Bronchial epithelial cell (primary cell): Measurements from ENCODE around the gene RSPH1. TPM values are rescaled to one million over a fixed set of nuclear protein-coding genes. Genes with fewer than 3 reads are reported as not detected.

Experiments
- DNase-seq: peaks from one replicate; pipeline ENCODE4 v3.0.0-alpha.2; 2010; ENCODE audit warnings: low read depth
- FAIRE-seq: peaks from 2 replicates; lab custom pipeline; 2011; peaks lifted over from hg19 to GRCh38; lab: Jason Lieb, UNC
- H3K27me3 ChIP-seq: 2 replicates; pipeline ENCODE4 v1.5.1; 2011; ENCODE audit warnings: low read length; ENCODE audit not compliant: control insufficient read depth, insufficient read depth
- H3K36me3 ChIP-seq: 2 replicates; pipeline ENCODE4 v1.5.1; 2011; ENCODE audit warnings: low read length; ENCODE audit not compliant: control insufficient read depth, insufficient read depth
- H3K4me3 ChIP-seq: 2 replicates; pipeline ENCODE4 v1.5.1; 2011; ENCODE audit warnings: mild to moderate bottlenecking, low read depth, low read length, control low read depth
- total RNA-seq: library from RNA; depleted of rRNA; stranded (reverse); fragments of >200 nt; gene quantifications from 2 replicates; pipeline ENCODE4 v1.2.1, GENCODE V29; 2014
- TF ChIP-seq, protein P1 (sequence below): IDR thresholded peaks from 2 replicates; pipeline ENCODE4 v1.5.1; 2011; ENCODE audit warnings: mild to moderate bottlenecking, moderate library complexity, low read length, control low read depth, inconsistent platforms; ENCODE audit not compliant: insufficient read depth, severe bottlenecking

Gene RSPH1
- total RNA-seq, 1 donor from 2014 or later = under 0.01 TPM

- DNase-seq (no peak), FAIRE-seq (no peak)
- TF ChIP-seq, protein P1, sequence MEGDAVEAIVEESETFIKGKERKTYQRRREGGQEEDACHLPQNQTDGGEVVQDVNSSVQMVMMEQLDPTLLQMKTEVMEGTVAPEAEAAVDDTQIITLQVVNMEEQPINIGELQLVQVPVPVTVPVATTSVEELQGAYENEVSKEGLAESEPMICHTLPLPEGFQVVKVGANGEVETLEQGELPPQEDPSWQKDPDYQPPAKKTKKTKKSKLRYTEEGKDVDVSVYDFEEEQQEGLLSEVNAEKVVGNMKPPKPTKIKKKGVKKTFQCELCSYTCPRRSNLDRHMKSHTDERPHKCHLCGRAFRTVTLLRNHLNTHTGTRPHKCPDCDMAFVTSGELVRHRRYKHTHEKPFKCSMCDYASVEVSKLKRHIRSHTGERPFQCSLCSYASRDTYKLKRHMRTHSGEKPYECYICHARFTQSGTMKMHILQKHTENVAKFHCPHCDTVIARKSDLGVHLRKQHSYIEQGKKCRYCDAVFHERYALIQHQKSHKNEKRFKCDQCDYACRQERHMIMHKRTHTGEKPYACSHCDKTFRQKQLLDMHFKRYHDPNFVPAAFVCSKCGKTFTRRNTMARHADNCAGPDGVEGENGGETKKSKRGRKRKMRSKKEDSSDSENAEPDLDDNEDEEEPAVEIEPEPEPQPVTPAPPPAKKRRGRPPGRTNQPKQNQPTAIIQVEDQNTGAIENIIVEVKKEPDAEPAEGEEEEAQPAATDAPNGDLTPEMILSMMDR = no peak
- H3K4me3 ChIP-seq = no peak overlapping the region
- H3K36me3 ChIP-seq = no peaks in the 10 kb centered on the region
- no peaks in the 10 kb centered on the region for H3K27me3 ChIP-seq
These were observed 26.8 kb downstream of the RSPH1 start for GRCh38 chr21:42469272-42469671.

GRCh38 chr21:42468491-42469131 is 27.4 kb downstream of the RSPH1 start:
- no peaks in the 10 kb centered on the region for H3K27me3 ChIP-seq
- no peaks in the 10 kb centered on the region for H3K36me3 ChIP-seq
- FAIRE-seq = no peak
- DNase-seq = no peak
- TF ChIP-seq, protein P1 = no peak
- H3K4me3 ChIP-seq = no peak overlapping the region

- peak; percentile 46 for DNase-seq
- Histone ChIP-seq H3K27me3 (no peaks in the 10 kb centered on the region), H3K4me3 (no peak overlapping the region), H3K36me3 (no peaks in the 10 kb centered on the region)
- TF ChIP-seq, protein P1 = peak; percentile 64
- FAIRE-seq = no peak
These were observed 28.7 kb downstream of the RSPH1 start for GRCh38 chr21:42467140-42467983.

DNA sequence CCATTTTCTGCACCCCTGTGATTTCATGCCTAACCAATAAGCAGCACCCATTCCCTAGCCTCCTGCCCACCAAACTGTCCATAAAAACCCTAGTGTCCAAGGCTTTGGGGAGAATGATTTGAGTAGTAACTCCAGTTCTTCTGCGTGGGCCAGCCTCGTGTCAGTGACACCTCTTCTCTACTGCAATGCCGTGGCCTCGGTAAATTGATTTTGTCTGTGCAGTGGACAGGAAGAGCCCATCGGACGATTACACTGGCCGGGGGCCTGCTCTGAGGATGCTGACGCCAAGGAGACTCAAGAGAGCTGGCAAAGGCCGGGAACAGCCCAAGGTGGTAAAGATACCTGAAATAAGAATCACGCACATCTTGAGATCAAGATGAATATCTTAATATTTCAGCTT is 29.3 kb downstream of the RSPH1 start:
- Histone ChIP-seq H3K4me3 (no peak overlapping the region), H3K27me3 (no peaks in the 10 kb centered on the region), H3K36me3 (no peaks in the 10 kb centered on the region)
- no peak for DNase-seq
- TF ChIP-seq, protein P1 = no peak
- no peak for FAIRE-seq

DNA sequence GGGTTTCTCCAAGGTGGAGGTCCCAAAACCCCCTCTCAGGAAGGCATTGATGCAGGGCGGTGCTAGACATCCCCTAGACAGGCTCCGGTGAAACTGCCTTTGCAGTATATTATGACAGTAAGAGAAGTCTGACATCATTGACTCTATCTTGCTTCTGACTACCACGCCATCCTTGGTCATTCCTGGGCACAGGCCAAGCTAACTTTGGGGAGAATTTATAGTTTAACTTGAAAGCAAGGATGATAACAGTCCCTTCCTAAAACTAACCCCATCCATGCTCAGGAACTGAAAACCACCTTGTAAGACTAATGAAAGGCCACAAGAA is 30.3 kb downstream of the RSPH1 start:
- Histone ChIP-seq H3K36me3 (no peaks in the 10 kb centered on the region), H3K4me3 (no peak overlapping the region), H3K27me3 (no peaks in the 10 kb centered on the region)
- no peak for DNase-seq
- TF ChIP-seq, protein P1 = no peak
- FAIRE-seq = no peak
